GM23338 (cell line): ENCODE results near the gene OR2T11.

ENCODE experiments used
- CREB1 ChIP-seq: fragments of 250-450 bp; sonication (Bioruptor Pico); IDR thresholded peaks from 2 replicates; pipeline ENCODE4 v1.5.0; 2020; ENCODE audit warnings: low read depth, mild to moderate bottlenecking, moderate library complexity
- EZH2 ChIP-seq: fragments of 200-600 bp; sonication (generic); IDR thresholded peaks from one replicate; pipeline ENCODE4 v1.8.0; 2017; ENCODE audit warnings: antibody characterized with exemption, mild to moderate bottlenecking, low read depth; ENCODE audit not compliant: unreplicated experiment
- EZH2phosphoT487 ChIP-seq: fragments of 200-600 bp; sonication (generic); IDR thresholded peaks from one replicate; pipeline ENCODE4 v1.8.1; 2018; ENCODE audit warnings: antibody characterized with exemption; ENCODE audit not compliant: unreplicated experiment
- JUNB ChIP-seq: IDR thresholded peaks from one replicate; pipeline ENCODE4 v1.6.1; 2016; ENCODE audit warnings: antibody characterized with exemption; ENCODE audit not compliant: unreplicated experiment
- NANOG ChIP-seq: IDR thresholded peaks from 2 replicates; pipeline ENCODE4 v1.6.1; 2016; ENCODE audit warnings: antibody characterized with exemption, borderline replicate concordance
- POLR2AphosphoS5 ChIP-seq: IDR thresholded peaks from 2 replicates; pipeline ENCODE4 v1.6.1; 2016; ENCODE audit warnings: antibody characterized with exemption, low read depth
- STAT1 ChIP-seq: IDR thresholded peaks from one replicate; pipeline ENCODE4 v1.6.1; 2016; ENCODE audit warnings: antibody characterized with exemption; ENCODE audit not compliant: unreplicated experiment
- ZNF114 ChIP-seq: fragments of 250-450 bp; sonication (Bioruptor Pico); IDR thresholded peaks from 2 replicates; pipeline ENCODE4 v1.5.0; 2020; ENCODE audit warnings: mild to moderate bottlenecking, moderate library complexity
- TF ChIP-seq, protein P1 (sequence below): IDR thresholded peaks from one replicate; pipeline ENCODE4 v1.6.1; 2018; ENCODE audit warnings: antibody characterized with exemption; ENCODE audit not compliant: unreplicated experiment
- TF ChIP-seq, protein P2 (sequence below), 2 experiments: fragments of 200-600 bp in 1 of 2; sonication (generic) in 1 of 2; conservative IDR thresholded peaks; 2 replicates each; pipeline versions ENCODE4 v1.5.1 to v1.6.1; 2016 to 2017; ENCODE audit warnings: antibody characterized with exemption in 2 of 2, low read depth in 2 of 2, mild to moderate bottlenecking in 2 of 2, moderate library complexity in 1 of 2
- TF ChIP-seq, protein P3 (sequence below): IDR thresholded peaks from 2 replicates; pipeline ENCODE4 v1.6.1; 2016; ENCODE audit warnings: antibody characterized with exemption

DNA sequence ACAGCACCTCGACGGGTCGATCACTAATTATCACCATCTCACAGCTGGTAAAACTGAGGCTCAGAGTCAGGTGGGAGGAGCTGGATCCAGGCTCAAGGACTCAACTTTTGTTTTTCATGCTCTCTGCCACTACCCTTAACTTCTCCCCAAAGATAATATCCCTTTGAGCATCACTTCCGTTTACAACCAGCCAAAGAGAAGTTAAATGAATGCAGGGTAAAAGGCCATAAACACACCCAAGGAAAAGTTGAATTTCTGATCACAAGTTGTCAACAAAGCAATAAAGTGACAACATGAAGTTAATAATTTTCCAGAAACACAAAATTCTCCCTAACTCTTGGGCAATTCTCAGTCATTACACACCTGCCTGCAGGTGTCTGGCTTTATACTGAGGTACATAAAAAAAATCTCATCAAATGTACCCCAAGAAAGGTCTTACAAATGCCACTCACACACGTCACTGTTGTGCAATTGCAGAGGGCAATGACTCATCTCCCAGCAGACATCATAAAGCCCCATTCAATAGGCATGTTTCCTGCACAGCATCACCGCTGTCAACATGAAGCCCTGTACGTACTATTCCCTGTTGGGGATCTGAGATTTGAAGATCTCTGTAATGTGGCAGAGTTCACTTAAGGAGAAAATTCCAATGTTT lies 3.4 kb downstream of the OR2T11 start:
- TF ChIP-seq EZH2 (no peak), POLR2AphosphoS5 (no peak), CREB1 (CRISPR knock-in tag) (no peak), EZH2phosphoT487 (no peak), NANOG (no peak), ZNF114 (no peak), JUNB (no peak), STAT1 (no peak)
- TF ChIP-seq, protein P1, sequence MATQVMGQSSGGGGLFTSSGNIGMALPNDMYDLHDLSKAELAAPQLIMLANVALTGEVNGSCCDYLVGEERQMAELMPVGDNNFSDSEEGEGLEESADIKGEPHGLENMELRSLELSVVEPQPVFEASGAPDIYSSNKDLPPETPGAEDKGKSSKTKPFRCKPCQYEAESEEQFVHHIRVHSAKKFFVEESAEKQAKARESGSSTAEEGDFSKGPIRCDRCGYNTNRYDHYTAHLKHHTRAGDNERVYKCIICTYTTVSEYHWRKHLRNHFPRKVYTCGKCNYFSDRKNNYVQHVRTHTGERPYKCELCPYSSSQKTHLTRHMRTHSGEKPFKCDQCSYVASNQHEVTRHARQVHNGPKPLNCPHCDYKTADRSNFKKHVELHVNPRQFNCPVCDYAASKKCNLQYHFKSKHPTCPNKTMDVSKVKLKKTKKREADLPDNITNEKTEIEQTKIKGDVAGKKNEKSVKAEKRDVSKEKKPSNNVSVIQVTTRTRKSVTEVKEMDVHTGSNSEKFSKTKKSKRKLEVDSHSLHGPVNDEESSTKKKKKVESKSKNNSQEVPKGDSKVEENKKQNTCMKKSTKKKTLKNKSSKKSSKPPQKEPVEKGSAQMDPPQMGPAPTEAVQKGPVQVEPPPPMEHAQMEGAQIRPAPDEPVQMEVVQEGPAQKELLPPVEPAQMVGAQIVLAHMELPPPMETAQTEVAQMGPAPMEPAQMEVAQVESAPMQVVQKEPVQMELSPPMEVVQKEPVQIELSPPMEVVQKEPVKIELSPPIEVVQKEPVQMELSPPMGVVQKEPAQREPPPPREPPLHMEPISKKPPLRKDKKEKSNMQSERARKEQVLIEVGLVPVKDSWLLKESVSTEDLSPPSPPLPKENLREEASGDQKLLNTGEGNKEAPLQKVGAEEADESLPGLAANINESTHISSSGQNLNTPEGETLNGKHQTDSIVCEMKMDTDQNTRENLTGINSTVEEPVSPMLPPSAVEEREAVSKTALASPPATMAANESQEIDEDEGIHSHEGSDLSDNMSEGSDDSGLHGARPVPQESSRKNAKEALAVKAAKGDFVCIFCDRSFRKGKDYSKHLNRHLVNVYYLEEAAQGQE: no peak
- TF ChIP-seq, protein P2, sequence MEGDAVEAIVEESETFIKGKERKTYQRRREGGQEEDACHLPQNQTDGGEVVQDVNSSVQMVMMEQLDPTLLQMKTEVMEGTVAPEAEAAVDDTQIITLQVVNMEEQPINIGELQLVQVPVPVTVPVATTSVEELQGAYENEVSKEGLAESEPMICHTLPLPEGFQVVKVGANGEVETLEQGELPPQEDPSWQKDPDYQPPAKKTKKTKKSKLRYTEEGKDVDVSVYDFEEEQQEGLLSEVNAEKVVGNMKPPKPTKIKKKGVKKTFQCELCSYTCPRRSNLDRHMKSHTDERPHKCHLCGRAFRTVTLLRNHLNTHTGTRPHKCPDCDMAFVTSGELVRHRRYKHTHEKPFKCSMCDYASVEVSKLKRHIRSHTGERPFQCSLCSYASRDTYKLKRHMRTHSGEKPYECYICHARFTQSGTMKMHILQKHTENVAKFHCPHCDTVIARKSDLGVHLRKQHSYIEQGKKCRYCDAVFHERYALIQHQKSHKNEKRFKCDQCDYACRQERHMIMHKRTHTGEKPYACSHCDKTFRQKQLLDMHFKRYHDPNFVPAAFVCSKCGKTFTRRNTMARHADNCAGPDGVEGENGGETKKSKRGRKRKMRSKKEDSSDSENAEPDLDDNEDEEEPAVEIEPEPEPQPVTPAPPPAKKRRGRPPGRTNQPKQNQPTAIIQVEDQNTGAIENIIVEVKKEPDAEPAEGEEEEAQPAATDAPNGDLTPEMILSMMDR (conservative IDR thresholded peaks at IDR 0.05; ENCODE audit: low read depth in 2 of 2): no peak
- TF ChIP-seq, protein P3, sequence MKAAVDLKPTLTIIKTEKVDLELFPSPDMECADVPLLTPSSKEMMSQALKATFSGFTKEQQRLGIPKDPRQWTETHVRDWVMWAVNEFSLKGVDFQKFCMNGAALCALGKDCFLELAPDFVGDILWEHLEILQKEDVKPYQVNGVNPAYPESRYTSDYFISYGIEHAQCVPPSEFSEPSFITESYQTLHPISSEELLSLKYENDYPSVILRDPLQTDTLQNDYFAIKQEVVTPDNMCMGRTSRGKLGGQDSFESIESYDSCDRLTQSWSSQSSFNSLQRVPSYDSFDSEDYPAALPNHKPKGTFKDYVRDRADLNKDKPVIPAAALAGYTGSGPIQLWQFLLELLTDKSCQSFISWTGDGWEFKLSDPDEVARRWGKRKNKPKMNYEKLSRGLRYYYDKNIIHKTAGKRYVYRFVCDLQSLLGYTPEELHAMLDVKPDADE: no peak
